Kidney (tissue), 14 donors: ENCODE data around the gene FADS2. TPM values are rescaled to one million over a fixed set of nuclear protein-coding genes. Genes with fewer than 3 reads are reported as not detected.
A peak's percentile ranks its signal among the peaks of the same experiment; 100 is the strongest.

Experiments used
- DNase-seq, 5 donors: peaks; one replicate each; pipeline ENCODE4 v3.0.0-alpha.2; 2013 to 2020
- FAIRE-seq: peaks from 2 replicates; lab custom pipeline; 2012; peaks lifted over from hg19 to GRCh38; lab: Jason Lieb, UNC
- H3K27ac ChIP-seq, 2 donors: one replicate each; pipeline ENCODE4 v1.7.0; 2013; ENCODE audit warnings: low read depth in 2 of 2, low read length in 2 of 2, inconsistent platforms in 1 of 2
- H3K27me3 ChIP-seq: one replicate; pipeline ENCODE4 v1.7.1; 2013; ENCODE audit warnings: low read length, inconsistent platforms; ENCODE audit not compliant: control insufficient read depth, insufficient read depth
- H3K36me3 ChIP-seq, 3 donors: one replicate each; pipeline versions ENCODE4 v1.7.0 to v1.7.1; 2013; ENCODE audit warnings: low read length in 3 of 3, control low read depth in 1 of 3, inconsistent platforms in 1 of 3; ENCODE audit not compliant: insufficient read depth in 3 of 3, control insufficient read depth in 2 of 3
- H3K4me1 ChIP-seq, 3 donors: one replicate each; pipeline versions ENCODE4 v1.7.0 to v1.7.1; 2013; ENCODE audit warnings: low read length in 3 of 3, inconsistent platforms in 1 of 3, low read depth in 1 of 3; ENCODE audit not compliant: control insufficient read depth in 2 of 3, insufficient read depth in 2 of 3
- H3K4me3 ChIP-seq, 3 donors: one replicate each; pipeline versions ENCODE4 v1.7.0 to v1.8.1; 2013; ENCODE audit warnings: low read length in 3 of 3, control low read depth in 1 of 3, inconsistent platforms in 1 of 3
- H3K9ac ChIP-seq, 3 donors: one replicate each; pipeline versions ENCODE4 v1.7.0 to v1.7.1; 2013; ENCODE audit warnings: low read length in 3 of 3, control low read depth in 1 of 3, inconsistent platforms in 1 of 3
- H3K9me3 ChIP-seq, 3 donors: one replicate each; pipeline versions ENCODE4 v1.7.0 to v1.7.1; 2013; ENCODE audit warnings: low read length in 3 of 3, control low read depth in 1 of 3, inconsistent platforms in 1 of 3; ENCODE audit not compliant: control insufficient read depth in 2 of 3, insufficient read depth in 1 of 3
- intact Hi-C: fragments of 100-400 bp; cut with DNase I; formaldehyde crosslinking; loops from one replicate; pipeline ENCODE4 v1.11.1; 2022
- polyA plus RNA-seq: library from polyadenylated mRNA; stranded (reverse); fragments of 350-450 nt; fragmentation: Illumina TruSeq; extraction: RNeasy Lipid Tissue Mini Kit (QIAGEN cat#74804); gene quantifications from one replicate; pipeline ENCODE4 v1.2.3, GENCODE V29; 2014; ENCODE audit warnings: low read depth, low replicate concordance; ENCODE audit not compliant: insufficient read depth
- total RNA-seq: library from RNA; stranded (reverse); fragmentation: NEBNext Ultra II Directional; extraction: Animal tissue kit (Norgen Biotek cat#: 25700); gene quantifications from one replicate; pipeline ENCODE4 v1.2.1, GENCODE V29; 2021
- TF ChIP-seq, protein P1 (sequence below): IDR thresholded peaks from 3 replicates; pipeline ENCODE4 v1.5.1; 2012; ENCODE audit warnings: mild to moderate bottlenecking, moderate library complexity, borderline replicate concordance; ENCODE audit not compliant: insufficient read depth; ENCODE audit errors: extremely low read depth
- donor health status: control.
- donor health status: control.
- donor health status: control.
- donor health status: control.
- donor health status: control.
- donor health status: DM: yes; HTN: yes; CAD: no.
- donor health status: Normal renal cell carcinoma (clear cell type).

Gene FADS2
- total and polyA plus RNA-seq, 2 donors from 2014 or later, result 9.8 to 49.2 TPM

DNA sequence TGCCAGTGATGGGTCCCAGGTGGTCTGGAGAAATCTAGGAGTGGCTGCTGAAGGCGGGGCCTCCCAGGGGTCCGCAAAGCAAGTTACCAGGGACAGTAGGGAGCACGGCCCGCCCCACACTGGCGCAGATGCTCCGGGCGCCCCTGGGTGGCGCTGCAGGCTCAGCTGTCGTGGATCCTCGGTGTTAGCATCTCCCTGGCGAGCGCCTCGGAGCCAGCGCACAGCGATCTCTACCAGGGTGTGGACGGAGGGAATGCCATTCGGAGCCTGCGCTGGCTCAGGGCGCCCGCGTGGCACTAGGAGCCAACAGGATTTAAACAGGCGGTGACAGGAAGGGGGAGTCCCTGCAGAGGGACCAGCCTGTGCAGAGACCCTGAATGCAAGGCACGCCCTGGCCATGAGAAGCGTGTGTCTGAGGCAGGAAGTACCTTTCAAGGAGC, 43.1 kb downstream of the FADS2 start:
- H3K27ac ChIP-seq, result peak overlapping the region in 1 of 2 donors; percentile 27
- no peak overlapping the region for H3K9ac ChIP-seq
- DNase-seq (peak; percentile 86 to 92 (median 88)), FAIRE-seq (no peak)
- TF ChIP-seq, protein P1, sequence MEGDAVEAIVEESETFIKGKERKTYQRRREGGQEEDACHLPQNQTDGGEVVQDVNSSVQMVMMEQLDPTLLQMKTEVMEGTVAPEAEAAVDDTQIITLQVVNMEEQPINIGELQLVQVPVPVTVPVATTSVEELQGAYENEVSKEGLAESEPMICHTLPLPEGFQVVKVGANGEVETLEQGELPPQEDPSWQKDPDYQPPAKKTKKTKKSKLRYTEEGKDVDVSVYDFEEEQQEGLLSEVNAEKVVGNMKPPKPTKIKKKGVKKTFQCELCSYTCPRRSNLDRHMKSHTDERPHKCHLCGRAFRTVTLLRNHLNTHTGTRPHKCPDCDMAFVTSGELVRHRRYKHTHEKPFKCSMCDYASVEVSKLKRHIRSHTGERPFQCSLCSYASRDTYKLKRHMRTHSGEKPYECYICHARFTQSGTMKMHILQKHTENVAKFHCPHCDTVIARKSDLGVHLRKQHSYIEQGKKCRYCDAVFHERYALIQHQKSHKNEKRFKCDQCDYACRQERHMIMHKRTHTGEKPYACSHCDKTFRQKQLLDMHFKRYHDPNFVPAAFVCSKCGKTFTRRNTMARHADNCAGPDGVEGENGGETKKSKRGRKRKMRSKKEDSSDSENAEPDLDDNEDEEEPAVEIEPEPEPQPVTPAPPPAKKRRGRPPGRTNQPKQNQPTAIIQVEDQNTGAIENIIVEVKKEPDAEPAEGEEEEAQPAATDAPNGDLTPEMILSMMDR, result peak; percentile 75
- no peak overlapping the region for H3K4me3 ChIP-seq
- H3K36me3 ChIP-seq, result no peaks in the 10 kb centered on the region
- no peaks in the 10 kb centered on the region for H3K27me3 ChIP-seq
- intact Hi-C loops, result no loop called here
- no peaks in the 10 kb centered on the region for H3K9me3 ChIP-seq
- H3K4me1 ChIP-seq, result peaks cover 0 to 5% (median 0%) of the 10 kb centered on the region in 3 donors

DNA sequence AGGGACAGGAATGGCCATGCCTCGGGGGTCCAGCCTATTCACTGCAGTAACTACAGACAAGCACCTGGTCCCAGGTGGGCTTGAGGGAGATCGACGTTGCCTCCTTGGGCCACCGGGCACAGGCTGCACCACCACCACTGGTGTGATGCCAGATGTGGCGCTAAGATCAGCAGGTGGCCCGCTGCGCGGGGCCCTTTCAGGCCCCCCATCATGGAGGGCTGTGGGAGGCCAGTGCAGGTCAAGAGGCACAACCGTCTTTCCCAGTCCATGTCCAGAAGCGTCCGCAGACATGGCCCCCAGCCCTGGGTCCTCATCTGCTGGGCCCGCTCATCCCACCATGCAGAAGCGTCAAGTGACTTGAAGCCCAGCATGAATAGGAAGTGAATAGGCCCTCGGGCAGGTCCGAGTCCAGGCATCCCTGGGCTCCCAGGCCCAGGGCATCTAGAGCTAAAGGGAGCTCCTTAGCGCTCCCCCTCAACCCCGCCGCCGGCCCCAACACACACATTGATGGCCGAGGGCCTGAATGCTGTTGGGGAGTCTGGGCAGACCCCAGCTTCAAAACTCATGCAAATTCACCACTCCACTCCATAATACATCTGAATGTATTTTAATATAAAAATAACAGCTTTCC, 45.0 kb downstream of the FADS2 start:
- Histone ChIP-seq H3K9ac (no peak overlapping the region), H3K4me3 (no peak overlapping the region), H3K27ac (no peak overlapping the region), H3K4me1 (peaks cover 0 to 5% (median 0%) of the 10 kb centered on the region in 3 donors), H3K27me3 (no peaks in the 10 kb centered on the region), H3K36me3 (no peaks in the 10 kb centered on the region), H3K9me3 (no peaks in the 10 kb centered on the region)
- FAIRE-seq (no peak), DNase-seq (no peak)
- intact Hi-C loops, result no loop called here
- TF ChIP-seq, protein P1, result no peak

DNA sequence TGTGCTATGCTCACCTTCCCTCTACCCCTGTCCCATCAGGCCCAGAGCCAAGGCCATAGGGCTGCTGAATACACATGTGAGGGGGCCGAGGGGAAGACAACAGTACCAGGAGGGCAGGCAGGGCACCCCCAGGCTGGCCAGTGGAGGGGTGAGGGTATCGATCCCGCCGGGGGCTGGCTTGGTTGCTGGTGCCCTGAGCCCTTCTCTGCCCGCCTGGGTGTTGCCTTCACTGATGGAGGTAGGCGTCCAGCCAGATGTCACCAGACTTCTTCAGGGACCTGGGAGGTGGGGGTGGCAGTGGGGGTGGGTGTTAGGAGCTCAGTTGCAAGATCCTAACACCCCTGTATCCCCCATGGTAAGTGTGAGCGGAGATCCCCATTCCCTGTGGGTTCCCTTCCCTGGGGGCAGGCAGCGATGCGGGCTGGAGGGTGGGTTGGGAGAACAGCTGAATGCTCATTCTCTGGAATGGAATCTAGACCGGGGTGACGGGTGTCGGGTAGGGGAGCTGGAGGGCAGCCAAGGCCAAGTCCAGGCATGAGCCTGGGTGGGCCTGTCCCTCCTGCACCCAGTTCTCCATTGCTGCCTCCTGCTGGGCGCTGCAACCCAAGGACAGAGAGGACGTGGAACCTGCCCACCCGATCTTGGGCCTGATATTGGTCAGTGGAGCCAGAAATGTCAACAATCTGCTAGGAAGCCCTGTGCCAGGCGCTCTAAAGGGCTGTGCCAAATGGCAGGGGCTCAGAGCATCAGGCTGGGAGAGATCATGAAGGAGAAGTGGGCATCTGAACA, 45.7 kb downstream of the FADS2 start:
- DNase-seq (no peak), FAIRE-seq (no peak)
- Histone ChIP-seq H3K27ac (no peak overlapping the region), H3K27me3 (no peaks in the 10 kb centered on the region), H3K9me3 (no peaks in the 10 kb centered on the region), H3K4me1 (peaks cover 0 to 5% (median 0%) of the 10 kb centered on the region in 3 donors), H3K36me3 (no peaks in the 10 kb centered on the region), H3K9ac (no peak overlapping the region), H3K4me3 (no peak overlapping the region)
- intact Hi-C loops, result no loop called here
- TF ChIP-seq, protein P1, result no peak
